Neural cell (in vitro differentiated cells): ENCODE results near the gene SH3GL3. TPM values are rescaled to one million over a fixed set of nuclear protein-coding genes. Genes with fewer than 3 reads are reported as not detected.
A peak's percentile ranks its signal among the peaks of the same experiment; 100 is the strongest.

Experiments used
- H2AFZ ChIP-seq: fragments of 200-600, 300-800 bp; sonication (generic), shearing (Covaris generic); 2 replicates; pipeline ENCODE4 v1.6.0; 2014; ENCODE audit warnings: low read depth, mild to moderate bottlenecking, antibody characterized with exemption, low read length, moderate library complexity
- H3F3A ChIP-seq: fragments of 200-600 bp; shearing (Covaris generic); 2 replicates; pipeline ENCODE4 v1.6.1; 2016; ENCODE audit warnings: mild to moderate bottlenecking, moderate library complexity, mixed read lengths, antibody characterized with exemption, low read length; ENCODE audit not compliant: insufficient read depth, poor library complexity, severe bottlenecking
- H3K27ac ChIP-seq: fragments of 200-600, 300-800 bp; sonication (generic), shearing (Covaris generic); 2 replicates; pipeline ENCODE4 v1.5.1; 2014; ENCODE audit warnings: mild to moderate bottlenecking, low read length, moderate library complexity
- H3K27me3 ChIP-seq: fragments of 300-800, 200-600 bp; sonication (generic), shearing (Covaris generic); 2 replicates; pipeline ENCODE4 v1.6.0; 2014; ENCODE audit warnings: mild to moderate bottlenecking, low read depth, low read length, moderate library complexity; ENCODE audit not compliant: insufficient read depth
- H3K36me3 ChIP-seq: fragments of 300-800, 200-600 bp; sonication (generic), shearing (Covaris generic); 2 replicates; pipeline ENCODE4 v1.5.1; 2014; ENCODE audit warnings: mild to moderate bottlenecking, antibody characterized with exemption, low read length, moderate library complexity; ENCODE audit not compliant: insufficient read depth
- H3K4me2 ChIP-seq: fragments of 300-800, 200-600 bp; sonication (generic), shearing (Covaris generic); 2 replicates; pipeline ENCODE4 v1.6.0; 2014; ENCODE audit warnings: mild to moderate bottlenecking, low read length
- H3K4me3 ChIP-seq: fragments of 300-800, 200-600 bp; sonication (generic), shearing (Covaris generic); 2 replicates; pipeline ENCODE4 v1.5.1; 2014; ENCODE audit warnings: mild to moderate bottlenecking, low read length, moderate library complexity
- H3K79me2 ChIP-seq: fragments of 200-600 bp; shearing (Covaris generic); replicated peaks from 2 replicates; pipeline ENCODE4 v1.6.0; 2014; ENCODE audit warnings: mild to moderate bottlenecking, low read length, moderate library complexity; ENCODE audit not compliant: insufficient read depth
- H3K9ac ChIP-seq: fragments of 300-800, 200-600 bp; sonication (generic), shearing (Covaris generic); 2 replicates; pipeline ENCODE4 v1.6.1; 2016; ENCODE audit warnings: mild to moderate bottlenecking, low read length, mixed read lengths
- H3K9me2 ChIP-seq: fragments of 200-600 bp; shearing (Covaris generic); 2 replicates; pipeline ENCODE4 v1.6.1; 2016; ENCODE audit warnings: mild to moderate bottlenecking, low read length, mixed read lengths; ENCODE audit not compliant: insufficient read depth
- H3K9me3 ChIP-seq: fragments of 200-600, 300-800 bp; sonication (generic), shearing (Covaris generic); 2 replicates; pipeline ENCODE4 v1.6.1; 2016; ENCODE audit warnings: mild to moderate bottlenecking, mixed run types, low read length, moderate library complexity, mixed read lengths
- H4K20me1 ChIP-seq: fragments of 200-600 bp; shearing (Covaris generic); 2 replicates; pipeline ENCODE4 v1.6.1; 2016; ENCODE audit warnings: mild to moderate bottlenecking, mixed run types; ENCODE audit not compliant: insufficient read depth
- MXI1 ChIP-seq: fragments of 450-650 bp; conservative IDR thresholded peaks from 2 replicates; pipeline ENCODE4 v1.6.1; 2014; ENCODE audit warnings: antibody characterized with exemption, mild to moderate bottlenecking; ENCODE audit not compliant: poor library complexity, severe bottlenecking
- POLR2AphosphoS5 ChIP-seq: IDR thresholded peaks from 2 replicates; pipeline ENCODE4 v1.6.1; 2012
- RAD21 ChIP-seq: fragments of 450-650 bp; conservative IDR thresholded peaks from 2 replicates; pipeline ENCODE4 v1.6.1; 2014; ENCODE audit warnings: antibody characterized with exemption, mild to moderate bottlenecking, moderate library complexity
- SMC3 ChIP-seq: fragments of 450-650 bp; conservative IDR thresholded peaks from 2 replicates; pipeline ENCODE4 v1.6.1; 2014; ENCODE audit warnings: antibody characterized with exemption, mild to moderate bottlenecking, moderate library complexity; ENCODE audit not compliant: poor library complexity
- polyA plus RNA-seq: library from polyadenylated mRNA; depleted of rRNA; stranded (reverse); fragments of >200 nt; gene quantifications from 2 replicates; pipeline ENCODE4 v1.2.3, GENCODE V29; 2014
- TF ChIP-seq, protein P1 (sequence below): IDR thresholded peaks from 2 replicates; pipeline ENCODE4 v1.6.1; 2012; ENCODE audit warnings: borderline replicate concordance
- TF ChIP-seq, protein P2 (sequence below): fragments of 450-650 bp; IDR thresholded peaks from 2 replicates; pipeline ENCODE4 v1.5.1; 2014; ENCODE audit warnings: antibody characterized with exemption, mild to moderate bottlenecking, moderate library complexity; ENCODE audit not compliant: poor library complexity, severe bottlenecking

The SH3GL3 gene
- polyA plus RNA-seq, 1 donor from 2014 or later: 104 TPM

DNA sequence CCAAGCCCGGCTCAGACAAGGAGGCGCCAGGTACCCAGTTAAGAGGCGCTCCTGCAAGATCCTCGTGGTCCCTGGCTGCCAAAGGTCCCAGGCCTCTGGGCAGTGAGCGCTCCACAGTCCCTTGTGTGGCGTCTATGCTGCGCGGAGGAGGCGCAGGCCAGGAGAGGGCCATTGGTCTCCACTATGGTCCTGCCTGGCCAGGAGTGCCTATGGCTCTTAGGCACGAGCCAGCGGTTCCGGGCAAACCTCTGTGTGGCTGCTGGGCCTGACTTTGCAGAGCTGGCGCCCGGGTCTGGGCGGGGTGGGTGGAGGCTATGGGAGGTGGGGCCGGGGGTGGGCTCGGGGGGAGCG is 206.1 kb downstream of the SH3GL3 start:
- no peak overlapping the region for H2AFZ ChIP-seq
- peak overlapping the region; percentile 50 for H3K4me3 ChIP-seq
- peaks cover 53% of the 10 kb centered on the region for H3K27me3 ChIP-seq

DNA sequence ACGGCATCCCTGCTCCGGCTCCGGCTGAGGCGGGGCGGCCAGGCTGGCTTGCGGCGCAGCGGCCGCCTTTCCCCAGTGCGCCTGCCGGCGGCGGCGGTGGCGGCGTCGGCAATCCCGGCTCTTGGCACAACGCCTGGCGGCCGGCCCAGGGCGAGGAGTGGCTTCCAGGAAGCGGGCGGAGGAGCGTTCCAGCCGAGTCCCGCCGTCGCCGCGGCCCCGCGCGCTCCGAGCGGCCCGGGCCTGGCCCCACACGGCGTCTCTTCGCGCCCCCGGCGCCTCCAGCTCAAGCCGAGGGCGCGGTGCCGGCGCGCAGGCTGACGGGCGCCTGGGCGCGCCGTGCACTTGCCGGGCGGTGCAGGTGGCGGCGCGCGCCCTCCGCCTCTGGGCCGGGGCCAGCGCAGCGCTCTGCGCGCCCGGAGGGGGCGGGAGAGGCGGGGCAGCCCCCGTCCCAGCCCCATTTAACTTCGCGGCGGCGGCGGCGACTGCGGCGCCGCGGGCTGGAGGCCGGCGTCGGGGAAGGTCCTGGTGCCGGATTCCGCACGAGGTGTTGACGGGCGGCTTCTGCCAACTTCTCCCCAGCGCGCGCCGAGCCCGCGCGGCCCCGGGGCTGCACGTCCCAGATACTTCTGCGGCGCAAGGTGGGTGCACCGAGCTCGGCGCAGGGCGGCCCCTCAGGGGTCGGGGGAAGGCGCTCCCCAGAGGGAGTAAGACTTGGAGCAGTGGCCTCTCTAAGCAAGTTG is 206.7 kb downstream of the SH3GL3 start, which contains the start of gene ADAMTSL3:
Gene ADAMTSL3, plus strand, starts transcription at position 485 of the 740 bp plus-strand sequence. CDS start 1,639 bp downstream, outside the sequence.
- Histone ChIP-seq H3F3A (no peaks in the 10 kb centered on the region), H3K27me3 (peaks cover 53% of the 10 kb centered on the region), H3K27ac (no peak within 1 kb of the TSS), H3K9me2 (no peaks in the 10 kb centered on the region), H2AFZ (no peak within 1 kb of the TSS), H3K9ac (no peak within 1 kb of the TSS), H4K20me1 (no peaks in the 10 kb centered on the region), H3K36me3 (no peaks in the 10 kb centered on the region), H3K9me3 (peaks cover 9% of the 10 kb centered on the region), H3K79me2 (no peaks in the 10 kb centered on the region), H3K4me3 (peak within 1 kb of the TSS; percentile 66), H3K4me2 (no peak within 1 kb of the TSS)
- TF ChIP-seq RAD21 (peak; percentile 50), MXI1 (no peak), POLR2AphosphoS5 (no peak), SMC3 (peak; percentile 29)
- TF ChIP-seq, protein P1, sequence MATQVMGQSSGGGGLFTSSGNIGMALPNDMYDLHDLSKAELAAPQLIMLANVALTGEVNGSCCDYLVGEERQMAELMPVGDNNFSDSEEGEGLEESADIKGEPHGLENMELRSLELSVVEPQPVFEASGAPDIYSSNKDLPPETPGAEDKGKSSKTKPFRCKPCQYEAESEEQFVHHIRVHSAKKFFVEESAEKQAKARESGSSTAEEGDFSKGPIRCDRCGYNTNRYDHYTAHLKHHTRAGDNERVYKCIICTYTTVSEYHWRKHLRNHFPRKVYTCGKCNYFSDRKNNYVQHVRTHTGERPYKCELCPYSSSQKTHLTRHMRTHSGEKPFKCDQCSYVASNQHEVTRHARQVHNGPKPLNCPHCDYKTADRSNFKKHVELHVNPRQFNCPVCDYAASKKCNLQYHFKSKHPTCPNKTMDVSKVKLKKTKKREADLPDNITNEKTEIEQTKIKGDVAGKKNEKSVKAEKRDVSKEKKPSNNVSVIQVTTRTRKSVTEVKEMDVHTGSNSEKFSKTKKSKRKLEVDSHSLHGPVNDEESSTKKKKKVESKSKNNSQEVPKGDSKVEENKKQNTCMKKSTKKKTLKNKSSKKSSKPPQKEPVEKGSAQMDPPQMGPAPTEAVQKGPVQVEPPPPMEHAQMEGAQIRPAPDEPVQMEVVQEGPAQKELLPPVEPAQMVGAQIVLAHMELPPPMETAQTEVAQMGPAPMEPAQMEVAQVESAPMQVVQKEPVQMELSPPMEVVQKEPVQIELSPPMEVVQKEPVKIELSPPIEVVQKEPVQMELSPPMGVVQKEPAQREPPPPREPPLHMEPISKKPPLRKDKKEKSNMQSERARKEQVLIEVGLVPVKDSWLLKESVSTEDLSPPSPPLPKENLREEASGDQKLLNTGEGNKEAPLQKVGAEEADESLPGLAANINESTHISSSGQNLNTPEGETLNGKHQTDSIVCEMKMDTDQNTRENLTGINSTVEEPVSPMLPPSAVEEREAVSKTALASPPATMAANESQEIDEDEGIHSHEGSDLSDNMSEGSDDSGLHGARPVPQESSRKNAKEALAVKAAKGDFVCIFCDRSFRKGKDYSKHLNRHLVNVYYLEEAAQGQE: no peak
- TF ChIP-seq, protein P2, sequence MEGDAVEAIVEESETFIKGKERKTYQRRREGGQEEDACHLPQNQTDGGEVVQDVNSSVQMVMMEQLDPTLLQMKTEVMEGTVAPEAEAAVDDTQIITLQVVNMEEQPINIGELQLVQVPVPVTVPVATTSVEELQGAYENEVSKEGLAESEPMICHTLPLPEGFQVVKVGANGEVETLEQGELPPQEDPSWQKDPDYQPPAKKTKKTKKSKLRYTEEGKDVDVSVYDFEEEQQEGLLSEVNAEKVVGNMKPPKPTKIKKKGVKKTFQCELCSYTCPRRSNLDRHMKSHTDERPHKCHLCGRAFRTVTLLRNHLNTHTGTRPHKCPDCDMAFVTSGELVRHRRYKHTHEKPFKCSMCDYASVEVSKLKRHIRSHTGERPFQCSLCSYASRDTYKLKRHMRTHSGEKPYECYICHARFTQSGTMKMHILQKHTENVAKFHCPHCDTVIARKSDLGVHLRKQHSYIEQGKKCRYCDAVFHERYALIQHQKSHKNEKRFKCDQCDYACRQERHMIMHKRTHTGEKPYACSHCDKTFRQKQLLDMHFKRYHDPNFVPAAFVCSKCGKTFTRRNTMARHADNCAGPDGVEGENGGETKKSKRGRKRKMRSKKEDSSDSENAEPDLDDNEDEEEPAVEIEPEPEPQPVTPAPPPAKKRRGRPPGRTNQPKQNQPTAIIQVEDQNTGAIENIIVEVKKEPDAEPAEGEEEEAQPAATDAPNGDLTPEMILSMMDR: peak; percentile 50

More for the DNA sequence above, 206.1 kb downstream of the SH3GL3 start:
- Histone ChIP-seq H3K79me2 (no peaks in the 10 kb centered on the region), H3K4me2 (no peak overlapping the region), H3K9me3 (peaks cover 9% of the 10 kb centered on the region), H3K27ac (no peak overlapping the region), H3K36me3 (no peaks in the 10 kb centered on the region), H3K9me2 (no peaks in the 10 kb centered on the region), H4K20me1 (no peaks in the 10 kb centered on the region), H3F3A (no peaks in the 10 kb centered on the region), H3K9ac (no peak overlapping the region)
- TF ChIP-seq, protein P1: no peak
- TF ChIP-seq POLR2AphosphoS5: no peak
